HG03575 (cell line): ENCODE results near the gene KLHL26.

Source experiments
- ATAC-seq: cut with Tn5 transposase; IDR thresholded peaks from one replicate; pipeline ENCODE4 v1.9.1; 2021; ENCODE audit not compliant: unreplicated experiment, insufficient number of reproducible peaks, low FRiP score; ENCODE audit errors: extremely low read depth

Gene KLHL26

DNA sequence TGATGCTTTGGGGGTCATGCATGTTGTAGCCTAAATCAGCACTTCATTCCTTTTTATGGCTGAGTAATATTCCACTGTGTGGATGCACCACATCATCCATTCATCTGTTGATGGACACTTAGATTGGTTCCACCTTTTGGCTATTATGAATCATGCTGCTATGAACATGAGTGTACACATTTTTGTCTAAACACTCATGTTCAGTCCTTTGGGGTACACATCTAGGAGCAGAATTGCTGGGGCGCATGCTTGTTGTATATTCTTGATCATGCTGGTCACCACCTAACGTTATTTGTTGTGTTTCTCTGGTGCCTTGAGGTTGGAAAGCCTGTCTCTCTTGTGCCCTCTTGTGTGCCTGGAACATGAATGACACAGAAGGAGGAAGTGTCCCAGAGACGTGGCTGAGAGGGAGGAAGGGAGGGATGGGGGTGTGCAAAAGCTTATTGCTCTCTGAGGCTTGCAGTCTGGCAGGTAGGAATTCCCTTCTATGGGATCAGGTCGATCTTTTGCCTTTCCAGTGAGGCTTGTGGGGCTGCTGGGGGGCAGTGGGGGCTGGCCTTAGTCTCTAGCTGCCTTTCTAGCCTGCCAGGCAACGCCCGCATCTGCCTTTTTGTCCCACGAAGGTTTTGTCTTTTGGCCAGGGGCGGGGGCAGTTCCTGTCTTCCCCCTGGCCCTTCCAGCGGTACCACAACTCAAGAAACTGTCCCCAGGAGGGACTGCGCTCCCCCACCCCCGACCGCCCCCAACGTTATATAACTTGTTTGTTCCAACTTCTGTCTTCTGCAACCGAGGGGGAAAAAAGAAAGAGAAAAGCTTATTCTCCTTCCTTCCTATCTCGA, 7.6 kb downstream of the KLHL26 start:
- no peak for ATAC-seq

DNA sequence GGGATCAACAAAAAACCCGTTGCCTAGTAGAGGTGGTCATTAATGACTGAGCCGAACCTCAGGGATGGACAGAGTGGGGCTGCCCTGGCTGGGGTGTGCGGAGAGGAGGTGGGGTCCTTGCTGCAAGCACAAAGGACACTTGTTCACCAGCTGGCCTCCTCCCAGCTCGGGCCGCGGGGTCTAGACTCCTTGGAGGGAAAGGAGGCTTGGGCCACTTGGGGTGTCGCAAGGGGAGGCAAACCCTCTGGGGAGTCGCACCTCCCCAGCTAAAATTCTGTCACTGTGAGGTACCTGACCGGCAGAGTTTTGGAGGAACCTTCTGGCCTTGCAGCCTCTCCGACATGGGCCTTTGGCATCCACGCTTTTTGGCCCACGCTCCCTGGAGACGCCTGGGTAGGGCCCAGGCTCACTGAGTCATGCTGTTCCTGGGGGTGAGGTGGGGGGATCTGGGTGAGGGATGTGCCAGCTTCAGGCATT, 8.2 kb downstream of the KLHL26 start:
- no peak for ATAC-seq

DNA sequence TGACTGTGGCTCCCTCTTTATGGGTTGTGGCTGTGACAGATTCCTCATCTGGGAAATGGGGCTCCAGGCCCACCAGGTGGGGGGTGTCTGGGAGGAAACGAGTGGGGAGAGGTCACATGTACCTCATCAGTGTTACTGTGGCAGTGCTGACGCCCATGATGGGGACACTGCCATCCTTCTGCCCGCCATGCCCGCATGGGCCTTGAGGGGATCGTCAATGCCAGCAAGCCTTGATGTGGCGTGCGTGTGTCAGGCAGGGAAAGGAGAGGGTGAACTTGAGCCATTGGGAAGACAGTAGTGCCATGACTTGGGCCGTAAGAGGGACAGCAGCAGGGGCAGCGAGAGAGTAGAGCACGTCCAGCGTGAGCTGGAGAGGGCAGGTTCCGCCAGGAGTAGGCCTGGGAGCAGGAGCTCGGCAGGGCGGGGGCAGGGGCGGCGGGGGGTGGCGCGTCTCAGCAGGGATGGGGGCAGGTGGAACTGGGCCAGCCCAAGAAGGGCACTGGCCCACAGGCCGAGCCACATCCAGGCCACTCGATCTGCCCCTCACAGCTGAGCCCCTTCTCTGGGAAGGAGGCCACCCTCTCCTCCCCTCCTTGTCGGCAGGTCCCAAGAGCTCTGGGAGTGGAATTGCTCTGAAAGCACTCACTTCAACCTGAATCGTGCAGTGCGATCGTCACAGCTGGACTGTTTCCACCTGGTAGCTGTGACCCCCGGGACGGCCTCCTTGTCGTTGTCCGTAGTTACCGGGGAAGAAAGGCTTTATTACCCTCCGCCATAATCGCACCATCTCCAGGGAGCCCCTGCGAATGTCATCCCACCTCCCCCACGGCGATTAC, 9.9 kb downstream of the KLHL26 start:
- no peak for ATAC-seq

DNA sequence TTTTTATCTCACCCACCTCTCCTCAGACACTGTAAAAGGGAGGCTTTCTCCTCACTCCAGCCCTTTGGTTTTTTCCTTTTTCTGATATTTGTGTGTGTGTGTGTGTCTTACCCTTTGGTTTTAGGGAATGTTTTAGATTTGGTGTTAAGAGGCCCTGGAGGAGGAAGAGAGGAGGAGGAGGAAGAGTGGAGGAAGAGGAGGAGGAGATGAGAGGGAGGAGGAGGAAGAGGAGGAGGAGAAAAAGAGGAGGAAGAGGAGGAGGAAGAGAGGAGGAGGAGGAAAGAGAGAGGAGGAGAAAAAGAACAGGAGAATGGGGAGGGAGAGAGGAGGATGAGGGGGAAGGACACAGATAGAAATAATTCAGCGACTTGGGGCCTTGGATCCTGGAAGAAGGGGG, 10.5 kb downstream of the KLHL26 start:
- no peak for ATAC-seq

DNA sequence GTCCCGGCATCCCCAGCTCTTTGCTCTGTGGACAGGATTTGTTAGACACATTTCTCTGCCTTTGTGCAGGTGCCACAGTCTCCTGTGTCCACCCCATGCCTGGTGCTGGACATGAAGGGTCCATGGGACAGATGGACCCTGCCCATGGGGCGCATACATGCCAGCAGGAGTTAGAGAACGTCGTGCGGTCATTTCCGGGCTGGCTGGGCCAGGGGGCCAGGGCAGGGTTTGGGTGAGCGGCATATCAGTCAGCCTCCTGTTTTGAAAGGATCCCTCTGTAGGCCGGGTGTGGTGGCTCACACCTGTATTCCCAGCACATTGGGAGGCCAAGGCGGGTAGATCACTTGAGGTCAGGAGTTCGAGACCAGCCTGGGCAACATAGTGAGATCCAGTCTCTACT, 11.0 kb downstream of the KLHL26 start:
- no peak for ATAC-seq

GRCh38 chr19:18648973-18649315, 12.1 kb downstream of the KLHL26 start:
- ATAC-seq: no peak

GRCh38 chr19:18649371-18650020, 12.7 kb downstream of the KLHL26 start:
- ATAC-seq: no peak

- no peak for ATAC-seq
These were observed 13.2 kb downstream of the KLHL26 start for GRCh38 chr19:18650021-18650390.

DNA sequence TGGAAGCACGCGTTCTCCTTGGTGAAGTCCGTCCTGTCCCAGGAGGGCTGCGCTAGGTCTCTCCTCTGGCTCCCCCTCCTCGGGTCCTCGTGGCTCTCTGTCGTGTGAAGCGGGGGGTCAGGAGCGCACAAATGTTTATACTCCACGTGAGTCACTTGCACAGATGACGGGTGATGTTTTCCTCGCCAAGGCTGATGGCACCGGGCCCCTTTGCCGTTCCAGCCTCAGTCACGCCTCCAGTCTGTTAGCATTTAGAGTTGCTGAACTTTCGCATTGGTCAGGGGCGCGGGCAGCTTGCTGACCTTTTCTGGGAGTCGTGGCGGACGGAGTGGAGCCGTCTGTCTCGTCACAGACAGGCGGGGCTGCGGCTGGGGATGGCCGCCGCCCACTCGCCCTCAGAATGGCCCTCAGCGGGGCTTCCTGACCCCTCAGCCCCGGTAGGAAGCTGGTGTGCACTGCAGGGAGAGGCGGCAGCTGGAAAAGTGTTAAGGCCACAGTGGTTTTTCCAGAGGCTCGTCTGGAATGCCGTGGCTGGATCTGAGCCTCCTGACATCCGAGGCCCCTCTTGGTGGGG, 13.7 kb downstream of the KLHL26 start:
- no peak for ATAC-seq

- ATAC-seq: no peak
These were observed 14.5 kb downstream of the KLHL26 start for GRCh38 chr19:18651300-18651699.

DNA sequence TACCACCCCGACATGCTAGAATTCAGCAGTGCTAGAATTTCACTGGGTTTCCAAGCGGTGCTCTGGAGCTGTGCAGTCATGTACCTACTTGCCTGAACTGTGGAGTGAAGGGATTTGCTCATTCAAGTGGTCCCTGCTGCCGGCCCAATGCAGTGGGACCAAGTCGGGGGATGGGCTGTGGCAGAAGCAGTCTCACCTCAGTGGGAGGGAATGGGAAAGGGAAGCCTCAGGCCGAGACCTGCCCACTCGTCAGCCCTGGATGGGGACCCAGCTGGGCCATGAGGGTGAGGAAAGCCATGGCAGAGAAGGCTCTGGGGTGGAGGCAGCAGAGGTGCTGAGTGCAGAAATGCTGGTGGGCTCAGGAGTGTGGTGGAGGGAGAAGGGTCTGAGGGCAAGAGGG, 14.9 kb downstream of the KLHL26 start:
- ATAC-seq: no peak

DNA sequence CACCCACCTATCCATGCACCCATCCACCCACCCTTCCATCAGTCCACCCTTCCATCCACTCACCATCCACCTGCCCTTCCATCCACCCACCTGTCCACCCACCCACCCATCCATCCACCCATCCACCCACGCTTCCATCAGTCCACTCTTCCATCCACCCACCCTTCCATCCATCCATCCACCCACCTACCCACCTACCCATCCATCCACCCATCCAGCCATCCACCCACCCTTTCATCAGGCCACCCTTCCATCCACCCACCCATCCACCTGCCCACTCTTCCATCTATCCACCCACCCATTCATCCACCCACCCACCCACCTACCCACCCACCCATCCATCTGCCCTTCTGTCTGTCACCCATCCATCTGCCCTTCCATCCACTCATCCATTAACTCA, 17.0 kb downstream of the KLHL26 start:
- ATAC-seq: no peak

GRCh38 chr19:18654469-18654868, 17.6 kb downstream of the KLHL26 start:
- ATAC-seq: no peak

GRCh38 chr19:18655173-18655844, 18.5 kb downstream of the KLHL26 start:
- no peak for ATAC-seq

- no peak for ATAC-seq
These were observed 19.7 kb downstream of the KLHL26 start for GRCh38 chr19:18656337-18657086.

- no peak for ATAC-seq
These were observed 20.9 kb downstream of the KLHL26 start for GRCh38 chr19:18657590-18658365.

GRCh38 chr19:18658366-18658855, 21.6 kb downstream of the KLHL26 start:
- ATAC-seq: no peak
